Activated CD4-positive, alpha-beta T cell treated with anti-CD3 and anti-CD28 coated beads, Interleukin-2, amount 10 ng/mL, durations not matched to agents 7 days and 5 days (primary cell): Measurements from ENCODE around the gene DYDC1. TPM values are rescaled to one million over a fixed set of nuclear protein-coding genes. Genes with fewer than 3 reads are reported as not detected.
"Not testable (repeated sequence)": the region's sequence is repeated elsewhere in the genome, so short reads cannot be mapped to it uniquely, and the experiment has no call there.

Experiments
- CTCF ChIA-PET: fragments of 350-600 bp; sonication (Branson Sonifier 250); formaldehyde crosslinking; loops from one replicate; lab custom pipeline; 2021; ENCODE audit warnings: antibody characterized with exemption; lab: Charles Lee
- POLR2A ChIA-PET: fragments of 350-600 bp; sonication (Branson Sonifier 250); formaldehyde crosslinking; loops from one replicate; lab custom pipeline; 2021; ENCODE audit warnings: antibody characterized with exemption; lab: Charles Lee
- DNase-seq: peaks from one replicate; pipeline ENCODE4 v3.0.0-alpha.2; 2020
- H3K27ac Mint-ChIP-seq: one replicate; pipeline ENCODE4 v1.8.0; 2021; ENCODE audit warnings: mild to moderate bottlenecking, moderate library complexity, mixed read lengths
- H3K27me3 Mint-ChIP-seq: one replicate; pipeline ENCODE4 v1.8.0; 2021; ENCODE audit warnings: mixed read lengths
- H3K36me3 Mint-ChIP-seq: one replicate; pipeline ENCODE4 v1.8.0; 2021; ENCODE audit warnings: low read depth, mixed read lengths
- H3K4me1 Mint-ChIP-seq: one replicate; pipeline ENCODE4 v1.8.0; 2021; ENCODE audit warnings: mixed read lengths
- H3K4me3 Mint-ChIP-seq: one replicate; pipeline ENCODE4 v1.8.0; 2021; ENCODE audit warnings: mild to moderate bottlenecking, moderate library complexity, mixed read lengths
- H3K9me3 Mint-ChIP-seq: one replicate; pipeline ENCODE4 v1.8.0; 2021; ENCODE audit warnings: mixed read lengths
- total RNA-seq, 2 experiments: library from RNA; stranded (reverse); gene quantifications; one replicate each; pipeline ENCODE4 v1.2.3, GENCODE V29; 2021

Gene DYDC1
- total RNA-seq, 2 experiments from 2014 or later = not detected

DNA sequence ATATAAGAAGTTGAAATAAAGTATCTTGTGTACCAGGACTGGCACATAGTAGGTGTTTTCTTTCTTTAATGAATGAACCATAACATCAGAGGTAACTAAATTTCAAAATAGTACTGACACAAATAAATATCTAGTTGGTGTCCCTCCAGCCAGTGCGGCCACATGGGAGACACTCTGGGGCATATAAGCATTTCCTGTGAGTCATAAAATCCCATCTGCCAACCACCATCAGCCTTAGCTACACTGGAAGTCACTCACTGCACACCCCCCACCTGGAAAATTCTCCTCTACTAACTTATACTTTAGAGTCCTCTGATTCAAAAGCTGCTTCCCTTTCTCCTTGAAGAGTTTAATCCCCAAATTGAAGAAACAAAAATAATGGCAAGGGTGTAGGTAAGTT, 32.5 kb downstream of the DYDC1 start:
- ChIA-PET POLR2A (no interaction called here), CTCF (interaction anchor here (1.2 kb wide), 1 partner anchor 29 kb away, joined by 4 read pairs; no protein-coding TSS in a partner anchor)
- Mint-ChIP-seq H3K27me3 (peaks cover 5% of the 10 kb centered on the region), H3K4me1 (no peaks in the 10 kb centered on the region), H3K4me3 (no peak overlapping the region), H3K9me3 (no peaks in the 10 kb centered on the region), H3K27ac (no peak overlapping the region), H3K36me3 (no peaks in the 10 kb centered on the region)
- DNase-seq = no peak

DNA sequence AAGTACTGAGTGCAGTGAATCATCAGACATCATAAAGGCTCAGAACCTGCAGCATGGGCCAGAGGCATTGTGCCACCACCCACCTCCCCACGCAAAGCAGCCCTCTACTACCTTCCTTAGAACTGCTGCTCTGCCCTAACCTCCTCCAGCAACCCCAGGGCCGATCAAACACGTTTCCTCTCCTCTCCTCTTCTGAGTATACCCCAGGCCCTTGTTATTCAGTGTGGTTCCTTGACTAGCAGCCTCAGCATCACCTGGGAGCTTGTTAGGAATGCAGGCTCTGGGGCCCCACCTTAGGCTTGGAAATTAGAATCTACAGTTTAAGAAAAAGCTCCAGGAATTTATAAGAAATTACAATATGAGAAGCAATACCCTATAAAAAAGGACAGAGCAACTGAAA, 33.2 kb downstream of the DYDC1 start:
- no peaks in the 10 kb centered on the region for H3K9me3 Mint-ChIP-seq
- H3K27ac Mint-ChIP-seq = no peak overlapping the region
- no peak for DNase-seq
- H3K4me1 Mint-ChIP-seq = no peaks in the 10 kb centered on the region
- H3K27me3 Mint-ChIP-seq = peaks cover 7% of the 10 kb centered on the region
- no peak overlapping the region for H3K4me3 Mint-ChIP-seq
- CTCF ChIA-PET = interaction anchor here (1.2 kb wide), 1 partner anchor 28 kb away, joined by 4 read pairs; no protein-coding TSS in a partner anchor
- POLR2A ChIA-PET = no interaction called here
- H3K36me3 Mint-ChIP-seq = no peaks in the 10 kb centered on the region

GRCh38 chr10:80322711-80323110, 33.8 kb downstream of the DYDC1 start:
- Mint-ChIP-seq H3K36me3 (no peaks in the 10 kb centered on the region), H3K4me1 (no peaks in the 10 kb centered on the region), H3K27ac (no peak overlapping the region), H3K27me3 (peaks cover 7% of the 10 kb centered on the region), H3K9me3 (no peaks in the 10 kb centered on the region), H3K4me3 (no peak overlapping the region)
- ChIA-PET CTCF (no interaction called here), POLR2A (no interaction called here)
- DNase-seq = no peak

DNA sequence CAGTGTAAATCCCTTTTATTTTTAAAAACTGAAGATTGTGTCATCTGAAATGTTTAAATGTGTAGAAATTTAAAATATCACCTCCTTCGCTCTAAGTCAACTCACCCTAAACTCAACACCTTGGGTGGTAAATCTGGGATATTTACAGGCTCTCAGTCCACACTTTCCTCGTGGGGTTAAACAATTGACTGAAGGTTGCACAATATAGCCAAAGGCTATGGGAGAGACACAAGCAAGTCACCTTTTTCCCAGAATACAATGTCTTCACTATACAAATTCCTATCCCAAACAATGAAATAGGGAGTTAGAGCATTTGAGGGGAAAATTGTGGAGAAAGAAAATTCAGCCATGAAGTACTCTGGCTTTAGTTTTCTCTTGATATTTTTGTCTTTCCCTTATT, 34.4 kb downstream of the DYDC1 start:
- Mint-ChIP-seq H3K9me3 (no peaks in the 10 kb centered on the region), H3K4me1 (no peaks in the 10 kb centered on the region), H3K4me3 (no peak overlapping the region), H3K27ac (no peak overlapping the region), H3K27me3 (peaks cover 7% of the 10 kb centered on the region), H3K36me3 (no peaks in the 10 kb centered on the region)
- CTCF ChIA-PET = no interaction called here
- POLR2A ChIA-PET = no interaction called here
- DNase-seq = no peak

- no peak for DNase-seq
- no peaks in the 10 kb centered on the region for H3K9me3 Mint-ChIP-seq
- CTCF ChIA-PET = no interaction called here
- H3K4me3 Mint-ChIP-seq = no peak overlapping the region
- POLR2A ChIA-PET = no interaction called here
- no peak overlapping the region for H3K27ac Mint-ChIP-seq
- peaks cover 5% of the 10 kb centered on the region for H3K27me3 Mint-ChIP-seq
- no peaks in the 10 kb centered on the region for H3K36me3 Mint-ChIP-seq
- H3K4me1 Mint-ChIP-seq = no peaks in the 10 kb centered on the region
Measured at GRCh38 chr10:80321183-80321582, 35.4 kb downstream of the DYDC1 start.

DNA sequence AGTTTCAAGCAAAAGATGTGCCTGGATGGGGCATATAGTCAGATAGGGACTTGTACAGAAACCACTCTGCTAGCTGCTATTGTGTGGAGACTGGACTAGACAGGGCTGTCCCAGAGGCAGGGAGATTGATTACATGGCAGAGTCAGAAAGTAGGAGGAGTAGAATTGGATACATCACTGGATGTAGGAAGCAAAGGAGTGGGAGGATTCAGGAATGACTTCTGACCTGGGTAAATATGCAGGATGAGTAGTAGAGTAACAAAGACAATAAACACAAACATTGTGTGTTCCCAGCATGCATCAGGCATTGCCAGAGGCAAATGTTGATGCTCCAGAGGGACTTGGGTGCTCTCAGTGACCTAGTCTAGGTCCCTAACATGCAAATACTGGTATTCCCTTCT, 36.2 kb downstream of the DYDC1 start:
- no peak overlapping the region for H3K4me3 Mint-ChIP-seq
- ChIA-PET CTCF (no interaction called here), POLR2A (no interaction called here)
- peaks cover 5% of the 10 kb centered on the region for H3K27me3 Mint-ChIP-seq
- no peaks in the 10 kb centered on the region for H3K9me3 Mint-ChIP-seq
- no peak overlapping the region for H3K27ac Mint-ChIP-seq
- no peaks in the 10 kb centered on the region for H3K36me3 Mint-ChIP-seq
- DNase-seq = no peak
- no peaks in the 10 kb centered on the region for H3K4me1 Mint-ChIP-seq

GRCh38 chr10:80319725-80320290, 36.7 kb downstream of the DYDC1 start:
- H3K9me3 Mint-ChIP-seq = no peaks in the 10 kb centered on the region

GRCh38 chr10:80319318-80319717, 37.2 kb downstream of the DYDC1 start:
- no peak for DNase-seq
- ChIA-PET POLR2A (no interaction called here), CTCF (no interaction called here)
- no peak overlapping the region for H3K27ac Mint-ChIP-seq
- no peaks in the 10 kb centered on the region for H3K9me3 Mint-ChIP-seq
- no peak overlapping the region for H3K4me3 Mint-ChIP-seq
- H3K36me3 Mint-ChIP-seq = no peaks in the 10 kb centered on the region
- H3K27me3 Mint-ChIP-seq = peaks cover 4% of the 10 kb centered on the region
- no peaks in the 10 kb centered on the region for H3K4me1 Mint-ChIP-seq

More at GRCh38 chr10:80319725-80320290, 36.7 kb downstream of the DYDC1 start:
- H3K27ac Mint-ChIP-seq = no peak overlapping the region
- no peaks in the 10 kb centered on the region for H3K36me3 Mint-ChIP-seq
- CTCF ChIA-PET = no interaction called here
- no peaks in the 10 kb centered on the region for H3K4me1 Mint-ChIP-seq
- POLR2A ChIA-PET = no interaction called here
- H3K4me3 Mint-ChIP-seq = no peak overlapping the region
- H3K27me3 Mint-ChIP-seq = peaks cover 5% of the 10 kb centered on the region
- no peak for DNase-seq

GRCh38 chr10:80318742-80319141, 37.8 kb downstream of the DYDC1 start:
- CTCF ChIA-PET = no interaction called here
- DNase-seq = no peak
- H3K27me3 Mint-ChIP-seq = peaks cover 2% of the 10 kb centered on the region
- H3K9me3 Mint-ChIP-seq = no peaks in the 10 kb centered on the region
- POLR2A ChIA-PET = no interaction called here
- H3K27ac Mint-ChIP-seq = no peak overlapping the region
- no peaks in the 10 kb centered on the region for H3K36me3 Mint-ChIP-seq
- H3K4me3 Mint-ChIP-seq = no peak overlapping the region
- H3K4me1 Mint-ChIP-seq = no peaks in the 10 kb centered on the region

DNA sequence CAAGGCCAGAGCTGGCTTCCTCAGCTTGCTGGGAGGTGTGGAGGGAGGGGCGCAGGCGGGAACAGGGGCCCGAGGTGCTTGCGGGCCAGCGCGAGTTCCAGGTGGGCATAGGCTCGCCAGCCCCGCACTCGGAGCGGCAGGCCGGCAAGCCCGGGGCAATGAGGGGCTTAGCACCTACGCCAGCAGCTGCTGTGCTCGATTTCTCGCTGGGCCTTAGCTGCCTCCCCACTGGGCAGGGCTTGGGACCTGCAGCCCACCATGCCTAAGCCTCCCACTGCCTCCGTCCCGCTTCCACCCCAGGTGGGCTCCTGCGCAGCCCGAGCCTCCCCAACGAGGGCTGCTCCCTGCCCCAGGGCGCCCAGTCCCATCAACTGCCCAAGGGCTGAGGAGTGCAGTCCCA, 41.2 kb downstream of the DYDC1 start:
- CTCF ChIA-PET = no interaction called here
- H3K4me1 Mint-ChIP-seq = no peaks in the 10 kb centered on the region
- H3K36me3 Mint-ChIP-seq = no peaks in the 10 kb centered on the region
- DNase-seq = no peak
- POLR2A ChIA-PET = no interaction called here
- peaks cover 7% of the 10 kb centered on the region for H3K27me3 Mint-ChIP-seq
- no peak overlapping the region for H3K4me3 Mint-ChIP-seq
- H3K9me3 Mint-ChIP-seq = no peaks in the 10 kb centered on the region
- H3K27ac Mint-ChIP-seq = no peak overlapping the region

DNA sequence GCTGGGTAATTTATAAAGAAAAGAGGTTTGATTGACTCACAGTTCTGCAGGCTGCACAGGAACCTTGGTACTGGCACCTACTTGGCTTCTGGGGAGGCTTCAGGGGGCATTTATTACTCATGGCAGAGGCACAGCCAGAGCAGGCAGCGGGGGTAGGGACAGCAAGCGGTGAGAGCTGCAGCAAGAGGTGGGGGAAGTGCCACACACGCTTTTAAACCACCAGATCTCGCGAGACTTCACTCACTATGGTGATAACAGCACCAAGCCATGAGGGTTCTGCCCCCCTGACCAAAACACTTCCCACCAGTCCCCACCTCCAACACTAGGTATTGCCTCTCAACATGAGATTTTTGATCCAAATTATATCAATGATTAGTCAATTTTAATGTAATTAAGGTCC, 43.0 kb downstream of the DYDC1 start:
- H3K4me1 Mint-ChIP-seq = no peaks in the 10 kb centered on the region
- ChIA-PET POLR2A (no interaction called here), CTCF (no interaction called here)
- H3K27ac Mint-ChIP-seq = no peak overlapping the region
- H3K9me3 Mint-ChIP-seq = no peaks in the 10 kb centered on the region
- H3K4me3 Mint-ChIP-seq = no peak overlapping the region
- DNase-seq = no peak
- H3K27me3 Mint-ChIP-seq = peaks cover 5% of the 10 kb centered on the region
- H3K36me3 Mint-ChIP-seq = no peaks in the 10 kb centered on the region

DNA sequence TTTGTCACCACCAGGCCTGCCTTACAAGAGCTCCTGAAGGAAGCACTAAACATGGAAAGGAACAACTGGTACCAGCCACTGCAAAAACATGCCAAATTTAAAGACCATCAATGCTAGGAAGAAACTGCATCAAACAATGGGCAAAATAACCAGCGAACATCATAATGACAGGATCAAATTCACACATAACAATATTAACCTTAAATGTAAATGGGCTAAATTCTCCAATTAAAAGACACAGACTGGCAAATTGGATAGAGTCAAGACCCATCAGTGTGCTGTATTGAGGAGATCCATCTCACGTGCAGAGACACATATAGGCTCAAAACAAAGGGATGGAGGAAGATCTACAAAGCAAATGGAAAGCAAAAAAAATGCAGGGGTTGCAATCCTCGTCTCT, 50.6 kb downstream of the DYDC1 start:
- CTCF ChIA-PET = not testable (repeated sequence)

DNA sequence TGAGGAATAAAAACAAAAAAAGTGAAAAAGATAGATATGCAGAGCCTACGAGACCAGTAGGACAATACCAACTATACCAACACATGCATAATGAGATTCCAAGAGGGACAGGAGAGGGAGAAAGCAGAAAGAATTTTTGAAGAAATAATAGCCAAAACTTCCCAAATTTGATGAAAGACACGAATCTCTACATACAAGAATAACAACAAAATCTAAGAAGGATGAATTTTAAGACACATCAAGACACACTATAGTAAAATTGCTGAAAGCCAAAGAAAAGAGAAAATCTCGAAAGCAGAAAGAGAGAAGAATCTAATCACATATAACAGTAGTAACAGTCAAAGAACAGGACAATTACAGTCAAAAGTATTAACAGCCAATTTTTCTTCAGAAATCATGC, 59.6 kb downstream of the DYDC1 start:
- Mint-ChIP-seq H3K9me3 (peaks cover 7% of the 10 kb centered on the region), H3K4me1 (no peaks in the 10 kb centered on the region), H3K27ac (no peak overlapping the region), H3K36me3 (no peaks in the 10 kb centered on the region), H3K27me3 (peaks cover 11% of the 10 kb centered on the region), H3K4me3 (no peak overlapping the region)
- no peak for DNase-seq
- POLR2A ChIA-PET = no interaction called here
- CTCF ChIA-PET = interaction anchor here (1.8 kb wide), 1 partner anchor 11 kb away, joined by 3 read pairs; no protein-coding TSS in a partner anchor

More for the DNA sequence above, 50.6 kb downstream of the DYDC1 start:
- DNase-seq, H3K4me1 Mint-ChIP-seq, H3K27ac Mint-ChIP-seq, H3K4me3 Mint-ChIP-seq, POLR2A ChIA-PET, H3K36me3 Mint-ChIP-seq, H3K9me3 Mint-ChIP-seq: not testable (repeated sequence)
- H3K27me3 Mint-ChIP-seq = peaks cover 11% of the 10 kb centered on the region

- no peaks in the 10 kb centered on the region for H3K9me3 Mint-ChIP-seq
- H3K27me3 Mint-ChIP-seq = peaks cover 15% of the 10 kb centered on the region
- POLR2A ChIA-PET = no interaction called here
- no peak for DNase-seq
- H3K4me3 Mint-ChIP-seq = no peak overlapping the region
- H3K4me1 Mint-ChIP-seq = no peaks in the 10 kb centered on the region
- H3K36me3 Mint-ChIP-seq = no peaks in the 10 kb centered on the region
- CTCF ChIA-PET = interaction anchor here (1.1 kb wide), 1 partner anchor 50 kb away, joined by 4 read pairs; no protein-coding TSS in a partner anchor
- no peak overlapping the region for H3K27ac Mint-ChIP-seq
Measured at GRCh38 chr10:80292607-80293239, 63.8 kb downstream of the DYDC1 start.
